SK-N-SH (cell line): ENCODE data around the gene KRT3. TPM values are rescaled to one million over a fixed set of nuclear protein-coding genes. Genes with fewer than 3 reads are reported as not detected.

Source experiments
- CTCF ChIA-PET: fragments of 300-600, 350-600 bp; formaldehyde crosslinking; extraction: SDS; loops from one replicate; lab custom pipeline; 2021; lab: Yijun Ruan, JAX
- POLR2A ChIA-PET: fragments of 350-600 bp; sonication (Branson Sonifier 250); formaldehyde crosslinking; extraction: SDS; loops from one replicate; lab custom pipeline; 2020; ENCODE audit warnings: antibody characterized with exemption, inconsistent platforms; lab: Yijun Ruan, JAX
- DNase-seq: peaks from one replicate; pipeline ENCODE4 v3.0.0; 2012
- H2AFZ ChIP-seq: fragments of 200-600 bp; sonication (generic); 2 replicates; pipeline ENCODE4 v1.8.1; 2016; ENCODE audit warnings: antibody characterized with exemption, mild to moderate bottlenecking, low read depth
- H3F3A ChIP-seq: fragments of 200-600 bp; sonication (generic); replicated peaks from 2 replicates; pipeline ENCODE3; 2016; ENCODE audit warnings: antibody characterized with exemption, mild to moderate bottlenecking; ENCODE audit not compliant: insufficient read depth
- H3K27ac ChIP-seq, 2 experiments: fragments of 200-500 bp in 1 of 2; fragments of 200-600 bp in 1 of 2; sonication (Bioruptor generic) in 1 of 2; sonication (generic), shearing (Covaris generic) in 1 of 2; 2 replicates each; pipeline versions ENCODE4 v1.5.1 to v1.6.1; 2014 to 2016; ENCODE audit warnings: low read depth in 2 of 2, inconsistent platforms in 1 of 2, low read length in 1 of 2, mild to moderate bottlenecking in 1 of 2, mixed read lengths in 1 of 2
- H3K27me3 ChIP-seq: fragments of 200-600 bp; sonication (generic), shearing (Covaris generic); 2 replicates; pipeline ENCODE4 v1.6.1; 2016; ENCODE audit warnings: mixed run types; ENCODE audit not compliant: insufficient read depth
- H3K36me3 ChIP-seq, 2 experiments: fragments of 200-500 bp in 1 of 2; fragments of 200-600 bp in 1 of 2; sonication (Bioruptor generic) in 1 of 2; sonication (generic) in 1 of 2; replicated peaks in 1 of 2; 2 replicates each; pipeline versions ENCODE3 to v1.5.1; 2014 to 2016; ENCODE audit warnings: low read length in 1 of 2, mild to moderate bottlenecking in 1 of 2; ENCODE audit not compliant: insufficient read depth in 2 of 2, control insufficient read depth in 1 of 2
- H3K4me1 ChIP-seq, 2 experiments: fragments of 200-500 bp in 1 of 2; fragments of 200-600 bp in 1 of 2; sonication (Bioruptor generic) in 1 of 2; sonication (generic), shearing (Covaris generic) in 1 of 2; 2 replicates each; pipeline versions ENCODE4 v1.5.1 to v1.6.1; 2014 to 2016; ENCODE audit warnings: low read depth in 1 of 2, low read length in 1 of 2, mixed run types in 1 of 2; ENCODE audit not compliant: insufficient read depth in 2 of 2, control insufficient read depth in 1 of 2
- H3K4me2 ChIP-seq: fragments of 200-600 bp; sonication (generic), shearing (Covaris generic); 2 replicates; pipeline ENCODE4 v1.6.1; 2017; ENCODE audit warnings: mixed run types
- H3K4me3 ChIP-seq, 2 experiments: fragments of 200-500 bp in 1 of 2; fragments of 200-600 bp in 1 of 2; sonication (Bioruptor generic) in 1 of 2; sonication (generic), shearing (Covaris generic) in 1 of 2; 2 replicates each; pipeline versions ENCODE4 v1.5.1 to v1.8.1; 2014 to 2016; ENCODE audit warnings: low read depth in 2 of 2, inconsistent platforms in 1 of 2, low read length in 1 of 2, mild to moderate bottlenecking in 1 of 2, mixed read lengths in 1 of 2, moderate library complexity in 1 of 2
- H3K79me2 ChIP-seq: fragments of 200-600 bp; sonication (generic); 2 replicates; pipeline ENCODE4 v1.8.1; 2017; ENCODE audit warnings: mild to moderate bottlenecking; ENCODE audit not compliant: insufficient read depth
- H3K9ac ChIP-seq: fragments of 200-600 bp; sonication (generic); 2 replicates; pipeline ENCODE4 v1.6.1; 2017; ENCODE audit warnings: mixed run types
- H3K9me2 ChIP-seq: fragments of 200-600 bp; sonication (generic); 2 replicates; pipeline ENCODE4 v1.6.1; 2017; ENCODE audit warnings: mixed run types
- H3K9me3 ChIP-seq: fragments of 200-600 bp; sonication (generic); 2 replicates; pipeline ENCODE4 v1.6.1; 2017; ENCODE audit warnings: mixed run types, mild to moderate bottlenecking, moderate library complexity
- H4K20me1 ChIP-seq: fragments of 200-600 bp; sonication (generic); 2 replicates; pipeline ENCODE4 v1.6.1; 2017; ENCODE audit warnings: mild to moderate bottlenecking, mixed run types; ENCODE audit not compliant: insufficient read depth
- ELF1 ChIP-seq: IDR thresholded peaks from 2 replicates; pipeline ENCODE4 v1.4.0; 2012
- GABPA ChIP-seq: IDR thresholded peaks from 2 replicates; pipeline ENCODE4 v1.4.0; 2012; ENCODE audit warnings: low read depth, mild to moderate bottlenecking
- GATA2 ChIP-seq: sonication (generic); formaldehyde crosslinking; IDR thresholded peaks from 2 replicates; pipeline ENCODE4 v1.5.0; 2020; ENCODE audit warnings: mild to moderate bottlenecking, missing genetic modification reagents
- NRF1 ChIP-seq: IDR thresholded peaks from 2 replicates; pipeline ENCODE4 v1.6.1; 2012; ENCODE audit warnings: low read depth, mild to moderate bottlenecking, low read length
- PBX3 ChIP-seq: IDR thresholded peaks from 2 replicates; pipeline ENCODE4; 2012
- RCOR1 ChIP-seq: fragments of 150-350 bp; IDR thresholded peaks from 2 replicates; pipeline ENCODE4 v1.6.1; 2017; ENCODE audit warnings: antibody characterized with exemption, low read length
- TCF12 ChIP-seq: IDR thresholded peaks from 2 replicates; pipeline ENCODE4 v1.4.0; 2012
- TEAD4 ChIP-seq: IDR thresholded peaks from 2 replicates; pipeline ENCODE4 v1.4.0; 2012; ENCODE audit warnings: mild to moderate bottlenecking, borderline replicate concordance; ENCODE audit not compliant: insufficient read depth
- YY1 ChIP-seq: IDR thresholded peaks from 2 replicates; pipeline ENCODE4 v1.4.0; 2012; ENCODE audit warnings: low read depth, mild to moderate bottlenecking
- ZBTB33 ChIP-seq: IDR thresholded peaks from 2 replicates; pipeline ENCODE4 v1.4.0; 2012; ENCODE audit warnings: low read depth, borderline replicate concordance
- WGBS: methylation state at CpG from one replicate; pipeline ENCODE4 v1.1.6; 2017; ENCODE audit warnings: low lambda C conversion rate; 5-methylcytosine and 5-hydroxymethylcytosine counted together
- polyA plus RNA-seq, 3 experiments: library from polyadenylated mRNA; depleted of rRNA; stranded (reverse); fragments of >200 nt; gene quantifications; 2 replicates each; pipeline ENCODE4 v1.2.3, GENCODE V29; 2012
- TF ChIP-seq, protein P1 (sequence below): fragments of 200-600 bp; sonication (generic); IDR thresholded peaks from 2 replicates; pipeline ENCODE4 v1.6.1; 2017; ENCODE audit warnings: antibody characterized with exemption, mild to moderate bottlenecking, moderate library complexity

The KRT3 gene
- polyA plus RNA-seq, 1 of the 3 experiments (the other 2 are of a cell fraction), result not detected

DNA sequence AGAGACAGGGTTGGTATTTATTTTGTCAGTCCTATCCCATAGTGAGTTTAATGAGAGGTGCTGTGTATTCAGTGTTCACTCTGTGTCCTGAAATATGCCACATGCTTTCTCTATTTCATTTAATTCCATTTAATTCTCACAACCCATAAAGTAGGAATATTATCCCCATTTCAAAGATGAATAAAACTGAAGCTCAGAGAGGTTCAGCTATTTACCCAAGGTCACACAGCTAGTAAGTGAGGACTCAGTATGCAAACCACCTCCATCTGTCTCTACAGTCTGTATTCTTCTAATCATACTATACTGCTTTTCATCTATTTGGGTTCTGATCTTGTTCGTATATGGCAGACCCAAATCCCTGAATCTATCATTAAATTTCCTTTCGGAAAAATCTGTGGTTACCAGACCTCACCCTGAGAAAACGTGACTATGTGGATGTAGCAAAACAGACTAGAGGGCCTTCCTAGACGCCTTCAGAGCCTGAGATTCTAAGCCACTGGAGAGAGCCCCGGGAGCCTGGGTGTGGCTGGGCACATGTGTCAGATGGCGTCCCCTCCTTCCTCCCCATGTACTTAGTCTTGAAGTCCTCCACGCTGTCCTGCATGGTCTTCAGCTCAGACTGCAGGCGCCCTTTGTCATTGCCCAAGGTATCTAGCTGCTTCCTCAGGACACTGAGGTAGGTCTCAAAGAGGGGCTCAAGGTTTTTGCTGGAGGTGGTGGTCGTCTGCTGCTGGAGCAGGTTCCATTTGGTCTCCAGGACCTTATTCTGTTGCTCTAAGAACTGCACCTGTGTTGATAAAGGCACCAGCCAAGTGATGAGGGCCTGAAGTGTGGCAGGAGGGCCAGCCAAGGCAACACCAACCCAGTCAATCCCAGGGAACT, 15.5 kb upstream of the KRT3 start (continued):
- TF ChIP-seq PBX3 (no peak), YY1 (no peak), ELF1 (no peak), RCOR1 (no peak), GATA2 (CRISPR knock-in tag) (no peak)
- TF ChIP-seq, protein P1, sequence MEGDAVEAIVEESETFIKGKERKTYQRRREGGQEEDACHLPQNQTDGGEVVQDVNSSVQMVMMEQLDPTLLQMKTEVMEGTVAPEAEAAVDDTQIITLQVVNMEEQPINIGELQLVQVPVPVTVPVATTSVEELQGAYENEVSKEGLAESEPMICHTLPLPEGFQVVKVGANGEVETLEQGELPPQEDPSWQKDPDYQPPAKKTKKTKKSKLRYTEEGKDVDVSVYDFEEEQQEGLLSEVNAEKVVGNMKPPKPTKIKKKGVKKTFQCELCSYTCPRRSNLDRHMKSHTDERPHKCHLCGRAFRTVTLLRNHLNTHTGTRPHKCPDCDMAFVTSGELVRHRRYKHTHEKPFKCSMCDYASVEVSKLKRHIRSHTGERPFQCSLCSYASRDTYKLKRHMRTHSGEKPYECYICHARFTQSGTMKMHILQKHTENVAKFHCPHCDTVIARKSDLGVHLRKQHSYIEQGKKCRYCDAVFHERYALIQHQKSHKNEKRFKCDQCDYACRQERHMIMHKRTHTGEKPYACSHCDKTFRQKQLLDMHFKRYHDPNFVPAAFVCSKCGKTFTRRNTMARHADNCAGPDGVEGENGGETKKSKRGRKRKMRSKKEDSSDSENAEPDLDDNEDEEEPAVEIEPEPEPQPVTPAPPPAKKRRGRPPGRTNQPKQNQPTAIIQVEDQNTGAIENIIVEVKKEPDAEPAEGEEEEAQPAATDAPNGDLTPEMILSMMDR, result no peak

DNA sequence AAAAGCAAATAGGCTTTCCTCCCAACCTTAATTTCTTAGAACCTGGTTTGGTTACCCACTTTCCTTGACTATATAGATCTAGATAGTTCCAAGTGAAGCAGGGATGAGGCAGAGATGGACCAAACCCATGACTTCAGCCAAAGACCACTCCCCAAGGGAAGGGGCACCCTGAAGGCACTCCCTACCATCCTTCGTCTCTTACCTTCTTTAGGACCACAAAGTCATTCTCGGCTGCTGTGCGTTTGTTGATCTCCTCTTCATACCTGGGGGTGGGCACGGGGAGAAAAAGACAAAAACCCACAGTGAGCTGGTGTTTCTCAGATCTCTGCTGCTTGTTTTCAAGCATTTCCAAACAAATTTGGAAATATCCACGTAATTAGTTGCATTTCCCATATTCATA, 14.6 kb upstream of the KRT3 start:
- 33% methylated on average over 5 of the region's 5 CpGs for WGBS
- H3K79me2 ChIP-seq, result no peaks in the 10 kb centered on the region
- no peak overlapping the region for H3K4me2 ChIP-seq
- no peaks in the 10 kb centered on the region for H3K9me3 ChIP-seq
- H3K27me3 ChIP-seq, result peaks cover 17% of the 10 kb centered on the region; the same call in 1 of the 2 replicates
- no peak overlapping the region for H3K4me3 ChIP-seq
- ChIA-PET CTCF (no interaction called here), POLR2A (no interaction called here)
- no peaks in the 10 kb centered on the region for H3F3A ChIP-seq
- no peaks in the 10 kb centered on the region for H3K9me2 ChIP-seq
- H3K4me1 ChIP-seq, result no peaks in the 10 kb centered on the region
- DNase-seq, result no peak
- no peaks in the 10 kb centered on the region for H3K36me3 ChIP-seq
- H4K20me1 ChIP-seq, result no peaks in the 10 kb centered on the region
- H3K27ac ChIP-seq, result no peak overlapping the region
- TF ChIP-seq TEAD4, result no peak
- TF ChIP-seq NRF1, result no peak
- TF ChIP-seq ZBTB33, result no peak
- TF ChIP-seq ELF1, result no peak
- TF ChIP-seq GABPA, result no peak
- TF ChIP-seq TCF12, result no peak
- no peak overlapping the region for H3K9ac ChIP-seq
- H2AFZ ChIP-seq, result no peak overlapping the region
